A549 (cell line): ENCODE measurements around the gene DUSP10. TPM values are rescaled to one million over a fixed set of nuclear protein-coding genes. Genes with fewer than 3 reads are reported as not detected.

Experiments
- ATAC-seq, 2 experiments: fragments of 200-7000 bp in 1 of 2; fragments of >200 bp in 1 of 2; cut with Nextera tagmentation in 1 of 2; cut with Tn5 transposase in 1 of 2; 3 replicates each; pipeline versions ENCODE4 v1.8.0 to v1.9.1; 2018 to 2020; ENCODE audit warnings: mild to moderate bottlenecking in 1 of 2, moderate library complexity in 1 of 2
- CTCF ChIA-PET: fragments of 300-600 bp; sonication (Branson Sonifier 250); formaldehyde crosslinking; extraction: SDS; loops from one replicate; lab custom pipeline; 2021; ENCODE audit warnings: antibody characterized with exemption, inconsistent platforms; lab: Yijun Ruan, JAX
- POLR2A ChIA-PET: fragments of 350-600 bp; formaldehyde crosslinking; extraction: SDS; loops from one replicate; lab custom pipeline; 2021; ENCODE audit warnings: antibody characterized with exemption, inconsistent platforms; lab: Yijun Ruan, JAX
- DNase-seq, 2 experiments: peaks; one replicate each; pipeline versions ENCODE4 v3.0.0 to v3.0.0-alpha.2; 2011 to 2016; ENCODE audit warnings: low read depth in 1 of 2, low spot score in 1 of 2
- FAIRE-seq: peaks from 2 replicates; lab custom pipeline; 2011; peaks lifted over from hg19 to GRCh38; lab: Jason Lieb, UNC
- H3K27ac ChIP-seq, 2 experiments: fragments of >200 bp; sonication (Bioruptor Twin); formaldehyde crosslinking; 3 replicates each; pipeline ENCODE4 v1.5.1; 2016 to 2017
- H3K4me1 ChIP-seq: fragments of >200 bp; sonication (Bioruptor Twin); formaldehyde crosslinking; 3 replicates; pipeline ENCODE4 v1.6.1; 2016
- H3K4me2 ChIP-seq: fragments of >200 bp; sonication (Bioruptor Twin); formaldehyde crosslinking; 3 replicates; pipeline ENCODE4 v1.6.1; 2016
- H3K4me3 ChIP-seq: fragments of >200 bp; sonication (Bioruptor Twin); formaldehyde crosslinking; 3 replicates; pipeline ENCODE4 v1.5.1; 2016
- H3K9me3 ChIP-seq: fragments of >200 bp; sonication (Bioruptor Twin); formaldehyde crosslinking; 3 replicates; pipeline ENCODE4 v1.6.1; 2016
- ATOH8 ChIP-seq: fragments of 250-450 bp; sonication (Bioruptor Pico); IDR thresholded peaks from 2 replicates; pipeline ENCODE4 v1.5.0; 2020; ENCODE audit warnings: low read depth, mild to moderate bottlenecking, moderate library complexity
- CBX2 ChIP-seq: fragments of 200-600 bp; sonication (generic); IDR thresholded peaks from 2 replicates; pipeline ENCODE4 v1.6.1; 2016; ENCODE audit warnings: low read depth, mild to moderate bottlenecking, borderline replicate concordance
- CBX8 ChIP-seq: fragments of 200-600 bp; sonication (generic); IDR thresholded peaks from 2 replicates; pipeline ENCODE4 v1.6.1; 2016
- CEBPB ChIP-seq, 2 experiments: fragments of >200 bp in 1 of 2; sonication (Bioruptor Twin) in 1 of 2; formaldehyde crosslinking in 1 of 2; IDR thresholded peaks; 2 replicates each; pipeline ENCODE4 v1.6.1; 2012 to 2016
- CHD2 ChIP-seq: fragments of 150-350 bp; IDR thresholded peaks from 2 replicates; pipeline ENCODE4 v1.6.1; 2014; ENCODE audit warnings: low read length; ENCODE audit not compliant: partially characterized antibody
- CHD4 ChIP-seq: fragments of 200-600 bp; sonication (generic); IDR thresholded peaks from 2 replicates; pipeline ENCODE4 v1.6.1; 2016; ENCODE audit warnings: antibody characterized with exemption, mild to moderate bottlenecking, borderline replicate concordance
- EHF ChIP-seq: fragments of 250-450 bp; sonication (Bioruptor Pico); IDR thresholded peaks from 2 replicates; pipeline ENCODE4 v1.5.0; 2020; ENCODE audit warnings: mild to moderate bottlenecking
- ELK1 ChIP-seq: fragments of 150-350 bp; IDR thresholded peaks from 2 replicates; pipeline ENCODE4 v1.6.1; 2014; ENCODE audit warnings: low read depth, mild to moderate bottlenecking, low read length
- EP300 ChIP-seq, 2 experiments: fragments of >200 bp; sonication (Bioruptor Twin); formaldehyde crosslinking; IDR thresholded peaks; 2 replicates in 1 of 2; 3 replicates in 1 of 2; pipeline ENCODE4 v1.6.1; 2016 to 2017
- FOSL2 ChIP-seq, 2 experiments: fragments of 450-650 bp in 1 of 2; fragments of >200 bp in 1 of 2; sonication (Bioruptor Twin) in 1 of 2; formaldehyde crosslinking; IDR thresholded peaks; 2 replicates each; pipeline versions ENCODE4 v1.5.0 to v1.6.1; 2016 to 2020; ENCODE audit warnings: mild to moderate bottlenecking in 1 of 2, moderate library complexity in 1 of 2
- GATA3 ChIP-seq: IDR thresholded peaks from 2 replicates; pipeline ENCODE4 v1.6.1; 2012; ENCODE audit warnings: borderline replicate concordance
- HES2 ChIP-seq: fragments of >200 bp; sonication (Bioruptor Twin); formaldehyde crosslinking; IDR thresholded peaks from 2 replicates; pipeline ENCODE4 v1.6.1; 2016
- HEYL ChIP-seq: fragments of 250-450 bp; sonication (Bioruptor Pico); IDR thresholded peaks from 2 replicates; pipeline ENCODE4 v1.8.0; 2021; ENCODE audit warnings: mild to moderate bottlenecking, moderate library complexity
- HOXB5 ChIP-seq: fragments of 250-450 bp; sonication (Bioruptor Pico); IDR thresholded peaks from 2 replicates; pipeline ENCODE4 v1.5.0; 2020; ENCODE audit warnings: mild to moderate bottlenecking, moderate library complexity
- JUN ChIP-seq, 2 experiments: fragments of >200 bp; sonication (Bioruptor Twin); formaldehyde crosslinking; IDR thresholded peaks; 2 replicates in 1 of 2; 3 replicates in 1 of 2; pipeline ENCODE4 v1.6.1; 2016 to 2017
- KDM1A ChIP-seq: fragments of 200-600 bp; sonication (generic); IDR thresholded peaks from 2 replicates; pipeline ENCODE4 v1.6.1; 2016; ENCODE audit warnings: low read depth, mild to moderate bottlenecking
- MAZ ChIP-seq: fragments of 150-350 bp; IDR thresholded peaks from 2 replicates; pipeline ENCODE4 v1.6.1; 2014; ENCODE audit warnings: antibody characterized with exemption, low read depth, low read length, borderline replicate concordance
- NFE2L2 ChIP-seq: fragments of 150-350 bp; conservative IDR thresholded peaks from 2 replicates; pipeline ENCODE4 v1.6.1; 2014; ENCODE audit warnings: low read length
- NPAS2 ChIP-seq: fragments of 250-450 bp; sonication (Bioruptor Pico); IDR thresholded peaks from 2 replicates; pipeline ENCODE4 v1.8.0; 2022; ENCODE audit warnings: mild to moderate bottlenecking, moderate library complexity, borderline replicate concordance
- NR3C1 ChIP-seq: fragments of >200 bp; sonication (Bioruptor Twin); formaldehyde crosslinking; IDR thresholded peaks from 3 replicates; pipeline ENCODE4 v1.6.1; 2017
- PHF8 ChIP-seq: fragments of 200-600 bp; sonication (generic); IDR thresholded peaks from 2 replicates; pipeline ENCODE4 v1.6.1; 2016; ENCODE audit warnings: low read depth, mild to moderate bottlenecking, antibody characterized with exemption, moderate library complexity, borderline replicate concordance
- POLR2AphosphoS2 ChIP-seq: conservative IDR thresholded peaks from 2 replicates; pipeline ENCODE4 v1.6.1; 2012; ENCODE audit warnings: low read length, improper control_type of control experiment, inconsistent platforms
- RAD21 ChIP-seq, 2 experiments: fragments of >200 bp in 1 of 2; sonication (Bioruptor Twin) in 1 of 2; formaldehyde crosslinking in 1 of 2; IDR thresholded peaks in 1 of 2; conservative IDR thresholded peaks in 1 of 2; 2 replicates in 1 of 2; 3 replicates in 1 of 2; pipeline ENCODE4 v1.6.1; 2012 to 2018; ENCODE audit warnings: inconsistent platforms in 1 of 2
- RARB ChIP-seq: fragments of 250-450 bp; sonication (Bioruptor Pico); IDR thresholded peaks from 2 replicates; pipeline ENCODE4 v1.8.0; 2021; ENCODE audit warnings: mild to moderate bottlenecking, moderate library complexity
- RFX5 ChIP-seq: fragments of 450-650 bp; IDR thresholded peaks from 2 replicates; pipeline ENCODE4 v1.7.1; 2014; ENCODE audit warnings: antibody characterized with exemption, mild to moderate bottlenecking, moderate library complexity
- RNF2 ChIP-seq: fragments of 200-600 bp; sonication (generic); IDR thresholded peaks from 2 replicates; pipeline ENCODE4 v1.6.1; 2016; ENCODE audit warnings: low read depth, mild to moderate bottlenecking, antibody characterized with exemption, moderate library complexity, borderline replicate concordance
- TFCP2L1 ChIP-seq: fragments of 250-450 bp; sonication (Bioruptor Pico); IDR thresholded peaks from 2 replicates; pipeline ENCODE4 v1.5.0; 2021; ENCODE audit warnings: mild to moderate bottlenecking
- TP53 ChIP-seq: fragments of 250-450 bp; sonication (Bioruptor Pico); IDR thresholded peaks from 2 replicates; pipeline ENCODE4 v1.5.0; 2021; ENCODE audit warnings: mild to moderate bottlenecking, moderate library complexity
- ZNF302 ChIP-seq: fragments of 250-450 bp; sonication (Bioruptor Pico); IDR thresholded peaks from 2 replicates; pipeline ENCODE4 v1.9.0; 2021; ENCODE audit warnings: inconsistent platforms, mild to moderate bottlenecking, moderate library complexity
- ZSCAN20 ChIP-seq: fragments of 250-450 bp; sonication (Bioruptor Pico); IDR thresholded peaks from 2 replicates; pipeline ENCODE4 v1.8.0; 2022; ENCODE audit warnings: mild to moderate bottlenecking, moderate library complexity
- WGBS: methylation state at CpG from one replicate; pipeline ENCODE4 v1.1.6; 2017; ENCODE audit errors: missing lambda C conversion rate; 5-methylcytosine and 5-hydroxymethylcytosine counted together
- polyA plus RNA-seq, 4 experiments: library from polyadenylated mRNA; depleted of rRNA in 3 of 4; stranded (reverse); fragments of >200 nt; fragmentation: RNase III in 1 of 4; extraction: RNeasy Plus Mini Kit Qiagen cat#74134 plus additional on column Dnase treatment in 1 of 4; gene quantifications; 2 replicates in 3 of 4; 3 replicates in 1 of 4; pipeline ENCODE4 v1.2.3, GENCODE V29; 2011 to 2017

DUSP10 gene
- polyA plus RNA-seq, 2 of the 4 experiments (the other 2 are of a cell fraction), result 4.8 to 5.2 TPM

GRCh38 chr1:221781102-221781755, 39.3 kb upstream of the DUSP10 start:
- POLR2A ChIA-PET, result no interaction called here
- no peak for ATAC-seq
- no peak overlapping the region for H3K4me2 ChIP-seq
- TF ChIP-seq NFE2L2 (no peak), NR3C1 (no peak), ATOH8 (CRISPR knock-in tag) (no peak), RAD21 (conservative IDR thresholded peaks at IDR 0.05 in 1 of 2, IDR thresholded peaks at IDR 0.05 in 1 of 2) (no peak), ELK1 (no peak), ZNF302 (CRISPR knock-in tag) (no peak), GATA3 (no peak), NPAS2 (CRISPR knock-in tag) (no peak), FOSL2 (IDR thresholded peaks at IDR 0.05) (no peak), FOSL2 (CRISPR knock-in tag; IDR thresholded peaks at IDR 0.05) (no peak), CBX2 (no peak), HOXB5 (CRISPR knock-in tag) (no peak), RFX5 (no peak), PHF8 (no peak), EP300 (IDR thresholded peaks at IDR 0.05) (no peak), RARB (CRISPR knock-in tag) (no peak), CEBPB (IDR thresholded peaks at IDR 0.05) (no peak)
- H3K9me3 ChIP-seq, result no peaks in the 10 kb centered on the region
- 70% methylated on average over 7 of the region's 7 CpGs for WGBS
- H3K4me1 ChIP-seq, result no peaks in the 10 kb centered on the region
- H3K4me3 ChIP-seq, result no peak overlapping the region
- no peak overlapping the region for H3K27ac ChIP-seq
- no peak for DNase-seq
- CTCF ChIA-PET, result no interaction called here
- FAIRE-seq, result no peak

- POLR2A ChIA-PET, result no interaction called here
- WGBS, result 80% methylated on average over 4 of the region's 7 CpGs
Measured at GRCh38 chr1:221780175-221780574, 38.3 kb upstream of the DUSP10 start.

More at GRCh38 chr1:221780175-221780574, 38.3 kb upstream of the DUSP10 start:
- no peak overlapping the region for H3K27ac ChIP-seq
- CTCF ChIA-PET, result interaction anchor here (0.7 kb wide), 1 partner anchor 199 kb away, joined by 3 read pairs; no protein-coding TSS in a partner anchor
- 0 out of 3 replicates have a peak, but pooled peaks cover under 1% of the 10 kb centered on the region for H3K4me1 ChIP-seq
- no peak overlapping the region for H3K4me2 ChIP-seq
- ATAC-seq (no peak), FAIRE-seq (no peak), DNase-seq (no peak)
- TF ChIP-seq POLR2AphosphoS2 (no peak), MAZ (no peak), RNF2 (no peak), NPAS2 (CRISPR knock-in tag) (no peak), ZSCAN20 (CRISPR knock-in tag) (no peak), CHD2 (no peak), JUN (IDR thresholded peaks at IDR 0.05) (no peak), ELK1 (no peak), TP53 (CRISPR knock-in tag) (no peak), CHD4 (no peak), TFCP2L1 (CRISPR knock-in tag) (no peak), KDM1A (no peak), HES2 (no peak), HEYL (no peak), RARB (CRISPR knock-in tag) (no peak), EHF (CRISPR knock-in tag) (no peak), NR3C1 (no peak), ATOH8 (CRISPR knock-in tag) (no peak), CBX8 (no peak)
- no peak overlapping the region for H3K4me3 ChIP-seq
- no peaks in the 10 kb centered on the region for H3K9me3 ChIP-seq
